GM12878 (cell line): ENCODE measurements around the gene SEMA4C. TPM values are rescaled to one million over a fixed set of nuclear protein-coding genes. Genes with fewer than 3 reads are reported as not detected.

Experiments used
- ATAC-seq: fragments of 200-7000 bp; cut with Tn5 transposase; 3 replicates; pipeline ENCODE4 v1.9.1; 2020; ENCODE audit warnings: mild to moderate bottlenecking, moderate library complexity
- BruUV-seq: library from RNA; stranded (reverse); fragments of 400-500 nt; replicated peaks from 2 replicates; lab custom pipeline; 2021; lab: Mats Ljungman, UMichigan
- CTCF ChIA-PET: fragments of 300-600 bp; sonication (Branson Sonifier 250); formaldehyde crosslinking; extraction: SDS; loops from one replicate; lab custom pipeline; 2021; ENCODE audit warnings: inconsistent platforms; lab: Yijun Ruan, JAX
- POLR2A ChIA-PET: fragments of 350-600 bp; formaldehyde crosslinking; extraction: SDS; loops from one replicate; lab custom pipeline; 2021; ENCODE audit warnings: inconsistent platforms; lab: Charles Lee
- RAD21 ChIA-PET: fragments of 300-600 bp; sonication (Branson Sonifier 250); formaldehyde crosslinking; loops from one replicate; lab custom pipeline; 2023; ENCODE audit warnings: antibody characterized with exemption; ENCODE audit not compliant: unreplicated experiment; lab: Charles Lee
- SMC1A ChIA-PET: fragments of 300-600 bp; sonication (Branson Sonifier 250); formaldehyde crosslinking; loops from one replicate; lab custom pipeline; 2023; ENCODE audit not compliant: unreplicated experiment, uncharacterized antibody; lab: Charles Lee
- DNase-seq: peaks from one replicate; pipeline ENCODE4 v3.0.0-alpha.2; 2011; ENCODE audit warnings: low read depth, low spot score
- FAIRE-seq: peaks from 3 replicates; lab custom pipeline; 2011; peaks lifted over from hg19 to GRCh38; lab: Jason Lieb, UNC
- H2AFZ ChIP-seq: 2 replicates; pipeline ENCODE4 v1.6.0; 2011; ENCODE audit warnings: low read depth, low read length, control low read depth; ENCODE audit not compliant: control insufficient read depth
- H3K27ac ChIP-seq: 2 replicates; pipeline ENCODE4 v1.5.1; 2011; ENCODE audit warnings: control low read depth; ENCODE audit not compliant: control insufficient read depth, insufficient read depth
- H3K27me3 ChIP-seq, 2 experiments: replicated peaks in 1 of 2; 2 replicates each; pipeline versions ENCODE4 v1.6.0 to v1.6.1; 2011; ENCODE audit warnings: low read length in 1 of 2; ENCODE audit not compliant: control insufficient read depth in 2 of 2, insufficient read depth in 2 of 2
- H3K36me3 ChIP-seq, 2 experiments: 2 replicates each; pipeline ENCODE4 v1.5.1; 2011; ENCODE audit warnings: low read length in 1 of 2; ENCODE audit not compliant: control insufficient read depth in 2 of 2, insufficient read depth in 2 of 2
- H3K4me1 ChIP-seq: 2 replicates; pipeline ENCODE4 v1.6.1; 2011; ENCODE audit warnings: mild to moderate bottlenecking, low read length, moderate library complexity, mixed read lengths; ENCODE audit not compliant: control insufficient read depth, insufficient read depth
- H3K4me2 ChIP-seq: 2 replicates; pipeline ENCODE4 v1.6.0; 2011; ENCODE audit warnings: control low read depth; ENCODE audit not compliant: control insufficient read depth, insufficient read depth
- H3K4me3 ChIP-seq: fragments of 200-600 bp; sonication (generic); 2 replicates; pipeline ENCODE4 v1.5.1; 2016
- H3K79me2 ChIP-seq: 2 replicates; pipeline ENCODE4 v1.6.0; 2011; ENCODE audit warnings: low read length; ENCODE audit not compliant: control insufficient read depth, insufficient read depth
- H3K9ac ChIP-seq: 2 replicates; pipeline ENCODE4 v1.8.0; 2011; ENCODE audit warnings: low read length, control low read depth, mixed read lengths; ENCODE audit not compliant: control insufficient read depth, insufficient read depth
- H3K9me3 ChIP-seq: replicated peaks from 3 replicates; pipeline ENCODE4 v1.5.1; 2011; ENCODE audit warnings: mild to moderate bottlenecking, low read length; ENCODE audit not compliant: control insufficient read depth, insufficient read depth
- H4K20me1 ChIP-seq: 2 replicates; pipeline ENCODE4 v1.6.0; 2011; ENCODE audit not compliant: control insufficient read depth, insufficient read depth
- BACH1 ChIP-seq: fragments of 450-650 bp; IDR thresholded peaks from 2 replicates; pipeline ENCODE4 v1.6.1; 2017; ENCODE audit warnings: mild to moderate bottlenecking, borderline replicate concordance
- KDM1A ChIP-seq: fragments of 200-600 bp; sonication (generic); IDR thresholded peaks from 2 replicates; pipeline ENCODE4 v1.6.1; 2016; ENCODE audit warnings: borderline replicate concordance
- MEF2A ChIP-seq: IDR thresholded peaks from 2 replicates; pipeline ENCODE4 v1.6.1; 2011; ENCODE audit warnings: low read depth, mild to moderate bottlenecking, low read length, moderate library complexity; ENCODE audit not compliant: insufficient read depth
- RUNX3 ChIP-seq: IDR thresholded peaks from 2 replicates; pipeline ENCODE4 v1.6.1; 2012; ENCODE audit warnings: low read length, inconsistent platforms
- SMC3 ChIP-seq: IDR thresholded peaks from 2 replicates; pipeline ENCODE4 v1.6.1; 2011; ENCODE audit warnings: low read length, improper control_type of control experiment, borderline replicate concordance
- SREBF1 ChIP-seq: IDR thresholded peaks from 2 replicates; pipeline ENCODE4 v1.6.1; 2012; ENCODE audit warnings: mild to moderate bottlenecking, low read length
- YY1 ChIP-seq: IDR thresholded peaks from 2 replicates; pipeline ENCODE4 v1.6.1; 2011; ENCODE audit warnings: low read depth, mild to moderate bottlenecking, low read length
- WGBS: methylation state at CpG from one replicate; pipeline ENCODE4 v1.1.6; 2016; ENCODE audit warnings: low lambda C conversion rate; ENCODE audit not compliant: insufficient replicate concordance, insufficient coverage; ENCODE audit errors: missing lambda C conversion rate; 5-methylcytosine and 5-hydroxymethylcytosine counted together
- in situ Hi-C: fragments of 300-500 bp; cut with MboI; formaldehyde crosslinking; loops from 9 replicates; pipeline ENCODE4 v1.14.3; 2018; ENCODE audit warnings: mixed read lengths
- intact Hi-C: fragments of 100-400 bp; cut with micrococcal nuclease; formaldehyde crosslinking; loops from one replicate; pipeline ENCODE4 v1.14.2; 2022; ENCODE audit not compliant: unreplicated experiment
- polyA plus RNA-seq, 11 experiments: library from polyadenylated mRNA; depleted of rRNA in 4 of 11; unstranded in 6 of 11; stranded (reverse) in 5 of 11; fragments of >200 nt; fragmentation: Nextera tagmentation in 4 of 11; fragmentation: Illumina TruSeq in 1 of 11; extraction: Ambion mirVana in 4 of 11; extraction: Trizol in 1 of 11; gene quantifications; 1 replicate in 1 of 11; 2 replicates in 10 of 11; pipeline versions ENCODE4 v1.2.1 to v1.2.3, GENCODE V29; 2011 to 2016; ENCODE audit warnings: inconsistent platforms in 2 of 11, missing spikeins in 2 of 11, low read depth in 1 of 11
- total RNA-seq, 4 experiments: library from RNA; depleted of rRNA in 3 of 4; stranded (reverse); fragments of >200 nt in 3 of 4; fragmentation: Illumina TruSeq in 1 of 4; extraction: Trizol in 1 of 4; gene quantifications; 2 replicates each; pipeline versions ENCODE4 v1.2.1 to v1.2.3, GENCODE V29; 2013 to 2021
- TF ChIP-seq, protein P1 (sequence below): IDR thresholded peaks from 2 replicates; pipeline ENCODE4 v1.6.1; 2011; ENCODE audit warnings: low read depth, low read length, improper control_type of control experiment, borderline replicate concordance
- TF ChIP-seq, protein P2 (sequence below): fragments of 450-650 bp; formaldehyde crosslinking; IDR thresholded peaks from 2 replicates; pipeline ENCODE4 v1.4.0; 2020; ENCODE audit warnings: mild to moderate bottlenecking, moderate library complexity

Gene SEMA4C
- total and polyA plus RNA-seq, 10 of the 15 experiments (the other 5 are each of a cell fraction or from before 2014, with no cell fraction given) = 0.06 to 21.6 (median 6.8) TPM

DNA sequence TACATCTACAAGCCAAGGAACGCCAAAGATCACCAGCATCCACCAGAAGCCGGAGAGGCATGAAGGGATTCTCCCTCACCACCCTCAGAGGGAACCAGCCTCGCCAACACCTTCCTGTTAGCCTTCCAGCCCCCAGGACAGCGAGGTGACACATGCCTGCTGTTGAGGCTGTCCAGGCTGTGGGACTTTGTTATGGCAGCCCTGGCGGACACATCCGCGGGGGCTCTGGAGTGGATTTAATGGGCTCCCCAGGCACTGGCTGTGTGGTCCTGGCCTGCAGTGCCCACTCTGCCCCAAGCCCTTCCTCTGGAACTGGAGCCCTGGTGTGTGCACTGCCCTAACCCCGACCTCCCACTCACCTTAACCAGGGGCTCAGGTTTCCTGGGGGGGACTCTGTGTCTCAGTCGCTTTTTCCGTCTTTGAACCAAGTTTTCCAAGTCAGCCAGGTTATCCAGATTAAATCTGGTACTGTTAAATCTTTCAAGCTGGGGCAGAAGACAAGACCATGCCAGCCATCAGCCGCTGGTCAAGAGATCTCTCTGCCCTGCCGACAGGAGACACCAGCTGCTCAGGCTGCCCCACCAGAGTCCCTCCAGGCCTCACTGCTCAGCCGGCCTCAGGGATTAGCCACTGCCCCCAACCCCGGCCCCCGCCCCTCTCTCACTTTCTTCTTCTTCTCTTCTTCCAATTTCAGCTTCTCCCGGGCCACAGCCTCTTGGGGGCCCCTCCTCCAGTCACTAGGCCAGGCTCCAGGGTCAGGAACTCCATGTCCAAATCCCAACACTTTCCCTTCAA, 28.0 kb downstream of the SEMA4C start:
- FAIRE-seq (no peak), DNase-seq (no peak), ATAC-seq (no peak)
- Histone ChIP-seq H3K36me3 (no peaks in the 10 kb centered on the region; a peak in 1 of 4 replicates), H3K27ac (no peak overlapping the region), H3K4me1 (peaks cover 9% of the 10 kb centered on the region), H3K79me2 (no peaks in the 10 kb centered on the region), H3K9me3 (no peaks in the 10 kb centered on the region), H3K9ac (no peak overlapping the region), H2AFZ (no peak overlapping the region)
- SMC1A ChIA-PET = interaction anchor here (0.7 to 1.3 kb wide), 2 partner anchors 22 to 51 kb away, joined by 3 to 5 read pairs; no protein-coding TSS in a partner anchor
- intact Hi-C loops = no loop called here
- no TSS peak for BruUV-seq
- RAD21 ChIA-PET = no interaction called here
- CTCF ChIA-PET = interaction anchor here (1.4 kb wide), 1 partner anchor 16 kb away, joined by 3 read pairs; the partner anchor contains the start of gene ANKRD39
- TF ChIP-seq MEF2A (no peak), SREBF1 (no peak), SMC3 (no peak), KDM1A (no peak), RUNX3 (no peak), YY1 (no peak), BACH1 (no peak)
- TF ChIP-seq, protein P1, sequence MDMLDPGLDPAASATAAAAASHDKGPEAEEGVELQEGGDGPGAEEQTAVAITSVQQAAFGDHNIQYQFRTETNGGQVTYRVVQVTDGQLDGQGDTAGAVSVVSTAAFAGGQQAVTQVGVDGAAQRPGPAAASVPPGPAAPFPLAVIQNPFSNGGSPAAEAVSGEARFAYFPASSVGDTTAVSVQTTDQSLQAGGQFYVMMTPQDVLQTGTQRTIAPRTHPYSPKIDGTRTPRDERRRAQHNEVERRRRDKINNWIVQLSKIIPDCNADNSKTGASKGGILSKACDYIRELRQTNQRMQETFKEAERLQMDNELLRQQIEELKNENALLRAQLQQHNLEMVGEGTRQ = no peak
- TF ChIP-seq, protein P2, sequence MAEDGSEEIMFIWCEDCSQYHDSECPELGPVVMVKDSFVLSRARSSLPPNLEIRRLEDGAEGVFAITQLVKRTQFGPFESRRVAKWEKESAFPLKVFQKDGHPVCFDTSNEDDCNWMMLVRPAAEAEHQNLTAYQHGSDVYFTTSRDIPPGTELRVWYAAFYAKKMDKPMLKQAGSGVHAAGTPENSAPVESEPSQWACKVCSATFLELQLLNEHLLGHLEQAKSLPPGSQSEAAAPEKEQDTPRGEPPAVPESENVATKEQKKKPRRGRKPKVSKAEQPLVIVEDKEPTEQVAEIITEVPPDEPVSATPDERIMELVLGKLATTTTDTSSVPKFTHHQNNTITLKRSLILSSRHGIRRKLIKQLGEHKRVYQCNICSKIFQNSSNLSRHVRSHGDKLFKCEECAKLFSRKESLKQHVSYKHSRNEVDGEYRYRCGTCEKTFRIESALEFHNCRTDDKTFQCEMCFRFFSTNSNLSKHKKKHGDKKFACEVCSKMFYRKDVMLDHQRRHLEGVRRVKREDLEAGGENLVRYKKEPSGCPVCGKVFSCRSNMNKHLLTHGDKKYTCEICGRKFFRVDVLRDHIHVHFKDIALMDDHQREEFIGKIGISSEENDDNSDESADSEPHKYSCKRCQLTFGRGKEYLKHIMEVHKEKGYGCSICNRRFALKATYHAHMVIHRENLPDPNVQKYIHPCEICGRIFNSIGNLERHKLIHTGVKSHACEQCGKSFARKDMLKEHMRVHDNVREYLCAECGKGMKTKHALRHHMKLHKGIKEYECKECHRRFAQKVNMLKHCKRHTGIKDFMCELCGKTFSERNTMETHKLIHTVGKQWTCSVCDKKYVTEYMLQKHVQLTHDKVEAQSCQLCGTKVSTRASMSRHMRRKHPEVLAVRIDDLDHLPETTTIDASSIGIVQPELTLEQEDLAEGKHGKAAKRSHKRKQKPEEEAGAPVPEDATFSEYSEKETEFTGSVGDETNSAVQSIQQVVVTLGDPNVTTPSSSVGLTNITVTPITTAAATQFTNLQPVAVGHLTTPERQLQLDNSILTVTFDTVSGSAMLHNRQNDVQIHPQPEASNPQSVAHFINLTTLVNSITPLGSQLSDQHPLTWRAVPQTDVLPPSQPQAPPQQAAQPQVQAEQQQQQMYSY (CRISPR knock-in tag) = no peak
- TF ChIP-seq, all 136 proteins: peak for 0
- no peaks in the 10 kb centered on the region for H4K20me1 ChIP-seq
- 84% methylated on average over 14 of the region's 16 CpGs for WGBS
- in situ Hi-C loops = no loop called here
- H3K4me2 ChIP-seq = no peak overlapping the region
- POLR2A ChIA-PET = interaction anchor here (1.1 to 1.3 kb wide), 2 partner anchors 8 to 13 kb away, joined by 3 to 4 read pairs; no protein-coding TSS in a partner anchor
- H3K4me3 ChIP-seq = no peak overlapping the region
- no peaks in the 10 kb centered on the region for H3K27me3 ChIP-seq
